GM21526 (cell line): ENCODE data around the gene ZNF606.
"Not testable (repeated sequence)": the region's sequence is repeated elsewhere in the genome, so short reads cannot be mapped to it uniquely, and the experiment has no call there.

Experiments
- ATAC-seq: cut with Tn5 transposase; IDR thresholded peaks from one replicate; pipeline ENCODE4 v1.9.1; 2021; ENCODE audit warnings: moderate library complexity; ENCODE audit not compliant: unreplicated experiment, low FRiP score

ZNF606 gene

GRCh38 chr19:58014141-58014540, 11.5 kb upstream of the ZNF606 start:
- ATAC-seq, result no peak

GRCh38 chr19:58010507-58010906, 7.9 kb upstream of the ZNF606 start:
- no peak for ATAC-seq

- no peak for ATAC-seq
Observed at GRCh38 chr19:58009666-58010301, 7.2 kb upstream of the ZNF606 start.

- ATAC-seq, result no peak
Observed at GRCh38 chr19:58009301-58009665, 6.7 kb upstream of the ZNF606 start.

- not testable (repeated sequence) for ATAC-seq
Observed at GRCh38 chr19:58008877-58009276, 6.3 kb upstream of the ZNF606 start.

GRCh38 chr19:58007285-58007684, 4.7 kb upstream of the ZNF606 start:
- ATAC-seq, result no peak

GRCh38 chr19:58003174-58003828, 681 bp upstream of the ZNF606 start:
- no peak for ATAC-seq

GRCh38 chr19:58001895-58002369, 688 bp downstream of the ZNF606 start:
- ATAC-seq, result no peak

- ATAC-seq, result no peak
Observed at GRCh38 chr19:58000677-58001076, 1.9 kb downstream of the ZNF606 start.

- no peak for ATAC-seq
Observed at GRCh38 chr19:57992841-57993240, 9.8 kb downstream of the ZNF606 start.

GRCh38 chr19:57978586-57979289, 23.9 kb downstream of the ZNF606 start:
- ATAC-seq, result no peak

- ATAC-seq, result no peak
Observed at GRCh38 chr19:57974434-57974833, 28.2 kb downstream of the ZNF606 start, which contains the start of gene C19orf18. TSS of gene C19orf18 (minus strand) at chr19:57974534. CDS start at chr19:57974432, 102 bp downstream.

GRCh38 chr19:57964761-57965160, 37.9 kb downstream of the ZNF606 start:
- ATAC-seq, result no peak

GRCh38 chr19:57961785-57962184, 40.8 kb downstream of the ZNF606 start:
- no peak for ATAC-seq

- no peak for ATAC-seq
Observed at GRCh38 chr19:57954996-57955395, 47.6 kb downstream of the ZNF606 start.

GRCh38 chr19:57949702-57950101, 52.9 kb downstream of the ZNF606 start:
- no peak for ATAC-seq

GRCh38 chr19:57949296-57949695, 53.3 kb downstream of the ZNF606 start:
- no peak for ATAC-seq

GRCh38 chr19:57947419-57948134, 55.0 kb downstream of the ZNF606 start, which contains the start of gene ZNF256:
TSS of gene ZNF256 (minus strand) at chr19:57947706. CDS start at chr19:57947474, 232 bp downstream.
- peak; percentile 86 for ATAC-seq

GRCh38 chr19:57947088-57947418, 55.6 kb downstream of the ZNF606 start:
- ATAC-seq, result no peak

- no peak for ATAC-seq
Observed at GRCh38 chr19:57946316-57946715, 56.3 kb downstream of the ZNF606 start.

- ATAC-seq, result no peak
Observed at GRCh38 chr19:57941593-57941992, 61.0 kb downstream of the ZNF606 start.
